Stomach smooth muscle (tissue), 2 donors: ENCODE measurements around the gene PLEKHB1.
"Not testable (repeated sequence)": the region's sequence is repeated elsewhere in the genome, so short reads cannot be mapped to it uniquely, and the experiment has no call there.

Source experiments
- H3K27ac ChIP-seq: one replicate; pipeline ENCODE4 v1.7.0; 2013; ENCODE audit warnings: mild to moderate bottlenecking, low read length, inconsistent platforms
- H3K27me3 ChIP-seq, 2 donors: one replicate each; pipeline ENCODE4 v1.7.0; 2013; ENCODE audit warnings: low read length in 2 of 2; ENCODE audit not compliant: insufficient read depth in 2 of 2, control insufficient read depth in 1 of 2
- H3K36me3 ChIP-seq, 2 donors: one replicate each; pipeline ENCODE4 v1.7.0; 2013; ENCODE audit warnings: low read length in 2 of 2; ENCODE audit not compliant: control insufficient read depth in 2 of 2, insufficient read depth in 2 of 2
- H3K4me1 ChIP-seq: one replicate; pipeline ENCODE4 v1.7.0; 2013; ENCODE audit warnings: low read length; ENCODE audit not compliant: control insufficient read depth, insufficient read depth
- H3K4me3 ChIP-seq, 2 donors: one replicate each; pipeline ENCODE4 v1.7.0; 2013; ENCODE audit warnings: low read length in 2 of 2
- H3K9ac ChIP-seq, 2 donors: one replicate each; pipeline ENCODE4 v1.7.0; 2013; ENCODE audit warnings: low read length in 2 of 2, mild to moderate bottlenecking in 1 of 2
- H3K9me3 ChIP-seq, 2 donors: one replicate each; pipeline ENCODE4 v1.7.0; 2013; ENCODE audit warnings: low read length in 2 of 2; ENCODE audit not compliant: control insufficient read depth in 2 of 2
- donor health status: healthy.
- donor health status: Pancreatic carcinoma.

The PLEKHB1 gene

GRCh38 chr11:73659961-73660360, 13.6 kb downstream of the PLEKHB1 start:
- Histone ChIP-seq H3K36me3 (no peaks in the 10 kb centered on the region), H3K27ac (no peak overlapping the region), H3K27me3 (no peaks in the 10 kb centered on the region)

GRCh38 chr11:73660497-73661034, 14.2 kb downstream of the PLEKHB1 start:
- no peaks in the 10 kb centered on the region for H3K27me3 ChIP-seq
- H3K4me3 ChIP-seq, result peak overlapping the region; percentile 64 to 74
- no peak overlapping the region for H3K9ac ChIP-seq
- no peak overlapping the region for H3K27ac ChIP-seq
- no peaks in the 10 kb centered on the region for H3K9me3 ChIP-seq
- peaks cover 16% of the 10 kb centered on the region for H3K4me1 ChIP-seq
- H3K36me3 ChIP-seq, result no peaks in the 10 kb centered on the region

More at GRCh38 chr11:73659961-73660360, 13.6 kb downstream of the PLEKHB1 start:
- H3K4me3 ChIP-seq, result no peak overlapping the region
- H3K4me1 ChIP-seq, result peaks cover 16% of the 10 kb centered on the region
- H3K9me3 ChIP-seq, result no peaks in the 10 kb centered on the region
- H3K9ac ChIP-seq, result no peak overlapping the region

- H3K27me3 ChIP-seq, result no peaks in the 10 kb centered on the region
- H3K9ac ChIP-seq, result peak overlapping the region; percentile 49 to 60
- no peak overlapping the region for H3K27ac ChIP-seq
- no peaks in the 10 kb centered on the region for H3K36me3 ChIP-seq
- H3K4me1 ChIP-seq, result peaks cover 16% of the 10 kb centered on the region
- H3K9me3 ChIP-seq, result no peaks in the 10 kb centered on the region
- peak overlapping the region; percentile 64 to 74 for H3K4me3 ChIP-seq
Observed at GRCh38 chr11:73661035-73661628, 14.8 kb downstream of the PLEKHB1 start.

- H3K4me1 ChIP-seq, result peaks cover 16% of the 10 kb centered on the region
- H3K9me3 ChIP-seq, result no peaks in the 10 kb centered on the region
- no peak overlapping the region for H3K27ac ChIP-seq
- H3K4me3 ChIP-seq, result no peak overlapping the region
- H3K27me3 ChIP-seq, result no peaks in the 10 kb centered on the region
- no peak overlapping the region for H3K9ac ChIP-seq
- H3K36me3 ChIP-seq, result no peaks in the 10 kb centered on the region
Observed at GRCh38 chr11:73662445-73663157, 16.2 kb downstream of the PLEKHB1 start.

- Histone ChIP-seq H3K9me3 (no peaks in the 10 kb centered on the region), H3K4me1 (peaks cover 16% of the 10 kb centered on the region), H3K36me3 (no peaks in the 10 kb centered on the region), H3K4me3 (no peak overlapping the region), H3K27me3 (no peaks in the 10 kb centered on the region), H3K9ac (no peak overlapping the region), H3K27ac (no peak overlapping the region)
Observed at GRCh38 chr11:73663604-73664495, 17.5 kb downstream of the PLEKHB1 start.

GRCh38 chr11:73664877-73665276, 18.5 kb downstream of the PLEKHB1 start:
- Histone ChIP-seq H3K9ac (no peak overlapping the region), H3K27me3 (no peaks in the 10 kb centered on the region), H3K4me3 (no peak overlapping the region), H3K27ac (no peak overlapping the region), H3K9me3 (no peaks in the 10 kb centered on the region), H3K36me3 (no peaks in the 10 kb centered on the region), H3K4me1 (peaks cover 16% of the 10 kb centered on the region)

- Histone ChIP-seq H3K27ac (no peak overlapping the region), H3K27me3 (no peaks in the 10 kb centered on the region), H3K4me3 (no peak overlapping the region), H3K9ac (no peak overlapping the region), H3K4me1 (peaks cover 3% of the 10 kb centered on the region), H3K9me3 (no peaks in the 10 kb centered on the region), H3K36me3 (no peaks in the 10 kb centered on the region)
Observed at GRCh38 chr11:73667891-73668290, 21.5 kb downstream of the PLEKHB1 start.

GRCh38 chr11:73670808-73671207, 24.4 kb downstream of the PLEKHB1 start:
- no peak overlapping the region for H3K9ac ChIP-seq
- peaks cover 0 to 3% of the 10 kb centered on the region in 2 donors for H3K36me3 ChIP-seq
- no peaks in the 10 kb centered on the region for H3K9me3 ChIP-seq
- no peaks in the 10 kb centered on the region for H3K27me3 ChIP-seq
- H3K4me3 ChIP-seq, result no peak overlapping the region
- H3K4me1 ChIP-seq, result no peaks in the 10 kb centered on the region
- no peak overlapping the region for H3K27ac ChIP-seq

- Histone ChIP-seq H3K9me3 (no peaks in the 10 kb centered on the region), H3K27me3 (no peaks in the 10 kb centered on the region), H3K9ac (no peak overlapping the region), H3K4me1 (no peaks in the 10 kb centered on the region), H3K27ac (no peak overlapping the region), H3K4me3 (no peak overlapping the region), H3K36me3 (peaks cover 0 to 3% of the 10 kb centered on the region in 2 donors)
Observed at GRCh38 chr11:73671701-73672100, 25.3 kb downstream of the PLEKHB1 start.

- H3K27me3 ChIP-seq, H3K4me1 ChIP-seq, H3K9me3 ChIP-seq, H3K27ac ChIP-seq, H3K9ac ChIP-seq, H3K4me3 ChIP-seq: not testable (repeated sequence)
- peaks cover 13% of the 10 kb centered on the region in 2 donors for H3K36me3 ChIP-seq
Observed at GRCh38 chr11:73676552-73676951, 30.2 kb downstream of the PLEKHB1 start.
